HPDE6-E6E7 (cell line): ENCODE results near the gene GLIS2.

Experiments used
- DNase-seq: peaks from one replicate; pipeline ENCODE4 v3.0.0; 2011; ENCODE audit warnings: missing footprints; ENCODE audit errors: extremely low spot score

Gene GLIS2

GRCh38 chr16:4297480-4297879, 18.4 kb upstream of the GLIS2 start:
- no peak for DNase-seq

DNA sequence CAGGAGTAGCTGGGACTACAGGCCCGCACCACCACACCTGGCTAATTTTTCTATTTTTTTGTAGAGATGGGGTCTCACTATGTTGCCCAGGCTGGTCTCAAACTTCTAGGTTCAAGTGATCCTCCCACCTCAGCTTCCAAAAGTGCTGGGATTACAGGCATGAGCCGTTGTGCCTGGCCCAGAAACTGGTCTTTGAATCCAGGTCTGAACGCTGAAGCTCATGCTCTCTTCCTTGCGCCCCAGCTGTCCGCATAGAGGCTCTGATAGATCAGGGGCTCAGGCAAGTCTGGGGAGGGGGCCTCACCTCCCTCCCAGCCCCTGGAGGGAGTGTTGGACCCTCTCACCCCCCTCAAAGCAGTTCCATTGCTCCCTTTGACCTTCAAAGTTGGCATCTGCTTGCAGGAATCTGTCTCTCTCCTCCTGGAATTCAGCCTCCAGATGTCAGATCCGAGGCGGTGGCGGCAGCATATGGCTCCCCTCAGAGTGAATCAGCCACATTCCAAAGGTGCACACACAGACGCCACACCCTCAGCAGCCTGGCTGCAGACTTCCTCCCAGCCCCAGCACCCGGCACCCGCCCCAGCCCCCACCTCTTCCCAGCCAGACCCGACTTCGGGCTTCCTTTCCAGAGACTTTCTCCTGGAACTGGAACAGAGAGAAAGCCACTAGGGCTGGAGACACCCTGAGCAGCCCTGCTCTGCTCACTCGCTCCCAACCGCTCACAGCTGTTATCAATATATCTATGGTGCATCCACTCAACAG, 16.9 kb upstream of the GLIS2 start:
- peak; percentile 97 for DNase-seq

DNA sequence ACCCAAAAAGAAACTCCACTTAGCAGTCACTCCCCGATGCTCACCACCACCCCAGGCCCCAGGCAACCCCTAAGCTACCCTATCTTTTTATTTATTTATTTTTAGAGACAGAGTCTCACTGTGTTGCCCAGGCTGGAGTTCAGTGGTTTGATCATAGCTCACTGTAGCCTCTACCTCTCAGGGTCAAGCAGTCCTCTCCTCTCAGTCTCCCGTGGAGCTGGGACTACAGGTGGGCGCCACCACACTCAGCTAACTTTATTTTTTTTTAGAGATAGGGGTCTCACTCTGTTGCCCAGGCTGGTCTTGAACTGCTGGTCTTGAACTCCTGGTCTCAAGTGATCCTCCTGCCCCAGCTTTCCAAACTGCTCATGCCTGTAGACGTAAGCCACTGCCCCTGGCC, 14.7 kb upstream of the GLIS2 start:
- DNase-seq: no peak

- DNase-seq: no peak
Measured at GRCh38 chr16:4301968-4302367, 13.9 kb upstream of the GLIS2 start.

- no peak for DNase-seq
Measured at GRCh38 chr16:4303973-4304372, 11.9 kb upstream of the GLIS2 start.

DNA sequence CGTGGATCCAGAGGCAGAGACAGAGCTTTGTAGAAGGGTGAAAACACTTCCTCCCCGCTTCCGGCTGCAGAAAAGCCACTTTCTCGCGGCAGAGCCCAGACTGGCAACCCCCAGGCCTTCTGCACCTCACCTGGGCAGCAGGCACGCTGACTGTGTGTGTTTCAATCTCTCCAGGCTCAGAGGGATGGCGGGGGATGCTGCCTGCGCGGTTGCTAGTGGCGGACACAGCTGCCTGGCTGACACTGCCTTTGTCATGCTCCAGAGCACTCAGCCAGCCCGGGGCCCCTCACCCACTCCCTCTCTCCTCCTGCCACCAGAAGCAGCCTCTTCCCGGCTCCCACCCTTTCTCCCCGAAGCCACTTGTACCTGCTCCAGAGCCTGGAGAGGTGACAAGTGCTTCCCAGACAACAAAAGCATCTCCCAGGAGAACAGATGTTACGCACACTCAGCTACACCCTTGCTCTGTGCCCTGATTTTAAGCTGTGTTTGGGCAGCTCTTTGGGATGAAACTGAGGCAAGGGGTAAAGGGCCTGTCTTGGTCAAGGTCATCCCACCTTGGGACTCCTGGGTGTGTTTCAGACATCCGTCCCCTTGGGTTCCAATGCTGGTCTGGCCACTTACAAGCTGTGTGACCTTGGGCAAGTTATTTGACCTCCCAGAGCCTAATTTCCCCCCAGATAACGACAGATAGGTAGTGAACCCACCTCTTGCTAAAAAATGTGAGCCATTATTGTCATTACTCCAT, 9.2 kb upstream of the GLIS2 start:
- DNase-seq: no peak

GRCh38 chr16:4307215-4308037, 8.4 kb upstream of the GLIS2 start:
- DNase-seq: peak; percentile 85

DNA sequence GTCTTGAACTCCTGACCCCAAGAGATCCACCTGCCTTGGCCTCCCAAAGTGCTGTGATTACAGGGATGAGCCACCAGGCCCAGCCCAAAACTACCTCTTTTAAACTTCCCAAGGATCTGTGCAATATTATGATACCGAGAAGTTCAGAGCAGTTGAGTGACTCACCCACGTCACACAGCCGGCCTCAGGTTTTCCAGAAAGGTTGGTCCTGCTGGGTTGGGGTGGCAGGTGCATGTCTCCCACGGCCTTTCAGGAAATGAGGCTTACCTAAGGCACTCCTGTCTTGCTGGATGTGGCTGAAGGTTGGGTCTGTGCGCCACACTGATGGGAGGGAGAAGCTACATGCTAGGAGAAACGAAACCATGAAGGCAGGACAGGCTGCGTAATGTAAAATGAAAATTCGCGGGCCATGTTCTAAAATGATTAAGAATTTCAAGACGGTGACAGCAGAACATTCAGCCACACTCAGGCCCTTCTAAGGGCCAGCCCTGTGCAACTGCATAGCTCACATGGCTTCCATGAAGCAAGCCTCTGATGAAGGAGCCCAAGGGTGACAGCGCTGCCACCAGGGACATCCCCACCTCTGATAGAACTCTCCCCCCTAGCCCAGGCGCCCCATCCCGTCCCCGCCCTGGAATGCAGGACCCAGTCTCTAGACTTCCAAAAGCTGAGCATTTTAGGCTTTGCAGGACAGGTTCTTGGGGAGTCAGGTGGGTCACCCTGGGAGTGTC, 6.6 kb upstream of the GLIS2 start:
- no peak for DNase-seq

GRCh38 chr16:4309833-4310266, 6.0 kb upstream of the GLIS2 start:
- DNase-seq: no peak

DNA sequence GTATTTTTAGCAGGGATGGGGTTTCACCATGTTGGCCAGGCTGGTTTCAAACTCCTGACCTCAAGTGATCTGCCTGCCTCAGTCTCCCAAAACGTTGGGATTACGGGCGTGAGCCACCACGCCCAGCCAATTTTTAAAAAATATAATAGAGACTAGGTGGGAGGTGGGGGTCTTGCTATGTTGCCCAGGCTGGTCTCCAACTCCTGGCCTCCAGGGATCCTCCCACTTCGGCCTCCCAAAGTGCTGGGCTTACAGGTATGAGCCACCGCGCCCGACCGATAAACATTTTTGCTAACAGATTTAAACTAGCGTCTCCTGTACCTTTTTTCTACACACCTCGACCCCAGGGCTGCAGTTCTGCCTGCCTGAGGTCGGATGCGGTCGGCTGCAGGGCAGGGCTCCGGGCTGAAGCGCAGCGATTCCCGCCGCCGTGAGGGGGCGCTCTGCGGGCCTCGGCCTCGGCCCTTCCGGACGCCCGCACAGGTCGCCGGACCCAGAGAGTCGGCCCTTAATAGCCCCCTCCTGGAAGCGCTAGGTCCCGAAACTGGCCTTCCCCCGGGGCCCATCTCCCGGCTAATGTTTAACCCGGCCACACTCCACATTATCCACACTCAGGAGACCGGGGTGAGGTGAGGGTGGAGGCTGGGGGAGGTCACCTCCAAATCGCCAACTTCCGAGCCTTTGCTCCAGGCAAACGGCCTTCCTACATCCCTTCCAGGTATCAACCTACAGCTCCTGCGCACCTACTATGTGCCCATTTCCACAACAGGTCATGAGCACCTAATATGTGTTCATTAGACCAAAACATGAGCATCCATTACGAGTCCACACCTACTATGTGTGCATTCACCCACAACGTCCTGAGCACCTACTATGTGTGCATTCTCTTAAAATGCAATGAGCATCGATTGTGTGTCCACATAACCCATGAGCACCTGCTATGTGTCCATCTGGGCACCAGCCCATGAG, 2.0 kb upstream of the GLIS2 start:
- DNase-seq: no peak

DNA sequence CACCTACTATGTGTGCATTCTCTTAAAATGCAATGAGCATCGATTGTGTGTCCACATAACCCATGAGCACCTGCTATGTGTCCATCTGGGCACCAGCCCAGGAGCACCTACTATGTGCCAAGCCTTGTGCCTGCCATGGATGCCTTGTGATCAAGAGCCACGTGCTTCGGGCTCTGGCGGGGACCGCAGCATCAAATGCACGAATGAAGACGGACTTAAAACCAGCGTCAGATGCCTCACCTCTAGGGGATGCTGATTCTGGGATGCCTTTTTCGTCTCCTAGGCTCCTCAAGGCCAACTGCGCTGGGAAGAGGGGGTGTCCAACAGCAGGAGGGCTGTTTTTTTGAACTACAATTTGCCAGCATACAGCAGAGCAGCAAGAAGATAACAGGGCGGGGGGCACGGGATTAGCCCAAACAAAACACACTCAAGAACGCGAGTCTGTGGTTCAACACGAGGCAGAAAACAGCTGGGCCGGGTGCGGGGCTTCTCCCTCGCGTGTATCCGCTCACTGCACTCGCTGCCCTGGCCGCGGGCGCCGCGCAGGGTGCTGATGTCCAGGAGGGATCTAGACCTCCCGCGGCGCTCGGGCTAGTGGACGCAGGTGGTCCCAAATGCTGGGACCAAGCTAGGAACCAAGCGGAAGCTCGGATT, 1.2 kb upstream of the GLIS2 start:
- DNase-seq: no peak

DNA sequence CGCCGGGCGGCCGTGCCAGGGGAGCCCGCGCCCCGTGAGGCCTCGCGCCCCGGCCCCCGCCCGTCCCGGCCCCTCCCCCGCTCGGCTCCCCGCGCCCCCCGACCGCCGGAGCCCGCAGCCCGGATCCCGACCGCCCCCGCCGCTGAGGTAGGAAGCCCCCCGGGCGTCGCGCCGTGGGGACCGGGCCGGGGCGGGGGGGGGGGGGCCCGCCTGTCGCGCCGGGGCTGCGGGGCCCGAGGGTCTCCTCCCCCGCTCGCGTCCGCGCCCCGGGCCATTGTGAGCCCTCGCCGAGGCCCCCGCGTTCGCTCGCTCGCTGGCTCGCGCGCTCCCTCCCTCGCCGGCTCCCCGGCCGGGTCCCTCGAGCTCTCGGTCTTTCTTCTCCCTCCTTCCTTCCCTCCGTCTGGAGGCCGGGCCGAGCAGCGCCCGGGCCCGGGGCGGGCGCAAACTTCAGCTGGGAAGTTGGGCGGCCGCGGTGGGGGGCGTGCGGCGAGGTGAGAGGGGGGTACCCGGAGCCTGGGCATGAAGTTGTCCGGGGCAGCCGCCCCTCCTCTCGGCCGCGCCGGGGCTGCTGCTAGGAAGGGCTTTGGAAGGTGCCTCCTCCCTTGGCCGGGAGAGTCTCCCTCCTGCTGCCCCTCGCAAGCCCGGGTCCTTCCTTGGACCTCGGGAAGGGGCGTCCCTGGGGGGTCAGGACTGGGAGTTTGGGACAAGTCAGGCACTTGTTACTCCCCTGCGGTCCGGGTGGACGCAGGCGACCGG, 419 bp downstream of the GLIS2 start:
- DNase-seq: no peak

- DNase-seq: no peak
Measured at GRCh38 chr16:4316864-4317531, 1.1 kb downstream of the GLIS2 start.

DNA sequence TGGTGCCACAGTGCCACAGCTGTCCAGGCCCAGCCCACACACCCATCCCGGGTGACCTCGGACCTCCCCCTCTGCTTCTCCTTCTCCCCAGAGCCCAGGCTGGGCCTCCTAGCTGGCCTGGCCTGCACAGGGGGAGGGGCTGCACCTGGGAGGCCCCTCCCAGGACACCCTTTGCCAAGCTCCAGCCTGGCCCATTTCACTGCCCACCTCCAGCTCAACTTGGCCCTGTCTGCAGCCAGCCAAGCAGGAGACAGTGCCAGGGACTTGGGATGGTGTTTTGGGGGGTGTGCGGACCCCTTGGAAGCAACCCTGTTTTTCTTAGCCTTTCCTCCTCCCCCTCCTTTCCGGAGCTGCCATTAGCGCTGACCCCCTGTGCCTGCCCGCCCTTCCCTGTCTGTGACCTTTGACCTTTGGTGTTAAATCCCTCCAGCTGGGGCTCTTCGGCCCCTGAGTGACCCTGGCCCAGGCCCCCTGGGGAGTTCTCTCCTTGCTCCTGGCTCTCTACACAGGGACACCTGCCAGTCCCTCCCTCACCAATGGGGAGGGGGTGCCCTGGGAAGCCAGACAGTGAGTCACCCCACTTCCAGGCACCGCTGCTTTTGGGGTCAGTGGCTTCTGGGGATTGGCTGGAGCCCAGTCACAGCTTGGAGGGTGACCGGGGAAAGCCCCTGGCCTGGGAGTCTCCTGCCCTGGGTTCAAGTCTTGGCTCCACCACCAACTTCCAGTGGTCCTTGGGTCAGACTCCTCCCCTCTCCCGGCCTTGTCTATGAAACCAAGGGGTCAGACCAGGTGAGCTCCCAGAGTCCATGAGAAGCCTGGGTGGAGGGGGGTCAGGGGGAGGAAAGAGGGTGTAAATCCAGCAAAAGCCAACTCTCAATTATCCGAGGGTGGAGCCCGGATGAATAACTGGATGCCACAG, 1.9 kb downstream of the GLIS2 start:
- no peak for DNase-seq

DNA sequence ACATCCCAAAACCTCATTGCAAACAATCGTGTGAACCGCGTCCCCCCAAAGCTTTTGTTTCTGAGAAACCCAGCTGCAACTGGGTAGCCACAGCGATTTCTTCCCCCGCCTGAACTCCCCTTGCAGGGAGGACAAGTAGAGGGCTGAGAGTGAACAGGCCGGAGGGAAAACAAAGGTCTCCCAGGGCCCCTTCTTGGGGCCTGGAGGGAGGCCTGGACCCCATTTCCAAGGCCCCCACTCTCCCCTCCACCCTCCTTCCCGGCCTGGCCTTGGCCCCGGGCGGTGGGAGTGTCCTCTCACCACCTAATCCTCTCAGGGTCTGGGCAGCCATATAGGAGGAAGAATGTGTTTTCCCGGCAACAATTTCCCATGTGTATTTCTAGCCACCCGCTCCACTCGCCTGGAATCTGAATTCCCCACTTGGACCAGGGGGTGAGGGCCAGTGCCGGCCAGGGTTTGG, 2.6 kb downstream of the GLIS2 start:
- DNase-seq: no peak

DNA sequence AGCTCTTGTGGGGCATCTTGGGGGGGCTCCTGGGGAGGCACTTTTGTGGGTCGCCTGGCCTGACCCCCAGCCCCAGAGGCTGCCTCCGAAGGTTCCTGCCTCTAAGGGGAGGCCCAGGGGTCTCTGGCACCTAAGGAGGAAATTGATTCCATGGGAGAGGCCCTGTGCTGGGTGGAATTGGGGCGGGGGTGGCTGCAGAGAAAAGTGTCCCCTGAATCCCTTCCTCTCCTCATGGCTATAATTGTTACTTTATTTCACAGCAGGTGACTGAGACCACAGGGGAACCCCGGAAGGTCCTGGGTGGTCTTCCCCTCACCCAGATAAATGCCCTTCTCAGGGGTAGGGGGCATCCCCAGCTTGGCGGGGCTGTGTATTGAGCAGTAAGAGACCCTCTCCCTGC, 3.1 kb downstream of the GLIS2 start:
- DNase-seq: no peak
